ENCODE measurements around the gene TNFSF13. TPM values are rescaled to one million over a fixed set of nuclear protein-coding genes. Genes with fewer than 3 reads are reported as not detected.

The TNFSF13 gene, protein sequence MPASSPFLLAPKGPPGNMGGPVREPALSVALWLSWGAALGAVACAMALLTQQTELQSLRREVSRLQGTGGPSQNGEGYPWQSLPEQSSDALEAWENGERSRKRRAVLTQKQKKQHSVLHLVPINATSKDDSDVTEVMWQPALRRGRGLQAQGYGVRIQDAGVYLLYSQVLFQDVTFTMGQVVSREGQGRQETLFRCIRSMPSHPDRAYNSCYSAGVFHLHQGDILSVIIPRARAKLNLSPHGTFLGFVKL
- total RNA-seq: 1 to 10 TPM; 4.6 to 6.0 TPM

GRCh38 chr17:7558544-7559319 is at the start of gene TNFSF13:
Gene TNFSF13, plus strand, starts transcription at chr17:7558750. Its CDS starts 290 bp downstream, at chr17:7559040.
- H3K9me3 Mint-ChIP-seq: no peaks in the 10 kb centered on the region
- ATAC-seq (no peak), DNase-seq (ENCODE audit: low spot score in 2 of 2) (no peak)
- peak within 1 kb of the TSS; percentile 74 to 75 for H3K27ac Mint-ChIP-seq
- H3K36me3 Mint-ChIP-seq: peaks cover 8% of the 10 kb centered on the region in 2 donors

GRCh38 chr17:7508846-7509245 is 49.7 kb upstream of the TNFSF13 start:
- DNase-seq (ENCODE audit: low spot score in 2 of 2) (no peak), ATAC-seq (no peak)
- Mint-ChIP-seq H3K9me3 (no peaks in the 10 kb centered on the region), H3K36me3 (peaks cover 25 to 31% of the 10 kb centered on the region in 2 donors), H3K27ac (peak overlapping the region in 1 of 2 donors; percentile 79)

- Mint-ChIP-seq H3K36me3 (peaks cover 20 to 24% of the 10 kb centered on the region in 2 donors), H3K27ac (peak overlapping the region in 1 of 2 donors; percentile 36), H3K9me3 (no peaks in the 10 kb centered on the region)
- ATAC-seq (no peak), DNase-seq (ENCODE audit: low spot score in 2 of 2) (no peak)
Observed at GRCh38 chr17:7509937-7510336, 48.6 kb upstream of the TNFSF13 start.

GRCh38 chr17:7511108-7511507 is 47.4 kb upstream of the TNFSF13 start:
- Mint-ChIP-seq H3K36me3 (peaks cover 16 to 20% of the 10 kb centered on the region in 2 donors), H3K9me3 (no peaks in the 10 kb centered on the region), H3K27ac (peak overlapping the region; percentile 3 to 55)
- DNase-seq (ENCODE audit: low spot score in 2 of 2) (no peak), ATAC-seq (peak in 1 of 2 donors; percentile 5)

- ATAC-seq (no peak), DNase-seq (ENCODE audit: low spot score in 2 of 2) (no peak)
- peaks cover 16 to 20% of the 10 kb centered on the region in 2 donors for H3K36me3 Mint-ChIP-seq
- H3K9me3 Mint-ChIP-seq: no peaks in the 10 kb centered on the region
- H3K27ac Mint-ChIP-seq: no peak overlapping the region
Observed at GRCh38 chr17:7512105-7512504, 46.4 kb upstream of the TNFSF13 start.

DNA sequence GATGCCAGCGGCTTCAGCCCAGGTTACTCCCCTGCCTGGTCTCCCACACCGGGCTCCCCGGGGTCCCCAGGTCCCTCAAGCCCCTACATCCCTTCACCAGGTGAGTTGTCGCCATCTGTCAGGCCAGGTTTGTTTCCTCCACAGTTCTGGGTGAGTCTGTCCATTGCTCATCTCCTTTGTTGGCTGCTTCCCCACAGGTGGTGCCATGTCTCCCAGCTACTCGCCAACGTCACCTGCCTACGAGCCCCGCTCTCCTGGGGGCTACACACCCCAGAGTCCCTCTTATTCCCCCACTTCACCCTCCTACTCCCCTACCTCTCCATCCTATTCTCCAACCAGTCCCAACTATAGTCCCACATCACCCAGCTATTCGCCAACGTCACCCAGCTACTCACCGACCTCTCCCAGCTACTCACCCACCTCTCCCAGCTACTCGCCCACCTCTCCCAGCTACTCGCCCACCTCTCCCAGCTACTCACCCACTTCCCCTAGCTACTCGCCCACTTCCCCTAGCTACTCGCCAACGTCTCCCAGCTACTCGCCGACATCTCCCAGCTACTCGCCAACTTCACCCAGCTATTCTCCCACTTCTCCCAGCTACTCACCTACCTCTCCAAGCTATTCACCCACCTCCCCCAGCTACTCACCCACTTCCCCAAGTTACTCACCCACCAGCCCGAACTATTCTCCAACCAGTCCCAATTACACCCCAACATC is 45.6 kb upstream of the TNFSF13 start:
- peak in 1 of 2 donors; percentile 8 for ATAC-seq
- DNase-seq (ENCODE audit: low spot score in 2 of 2): no peak
- peaks cover 16 to 20% of the 10 kb centered on the region in 2 donors for H3K36me3 Mint-ChIP-seq

GRCh38 chr17:7513850-7514419 is 44.6 kb upstream of the TNFSF13 start:
- no peaks in the 10 kb centered on the region for H3K9me3 Mint-ChIP-seq
- no peak for DNase-seq (ENCODE audit: low spot score in 2 of 2)
- peaks cover 12 to 16% of the 10 kb centered on the region in 2 donors for H3K36me3 Mint-ChIP-seq
- H3K27ac Mint-ChIP-seq: no peak overlapping the region
- ATAC-seq: peak in 1 of 2 donors; percentile 17

More for the DNA sequence above, 45.6 kb upstream of the TNFSF13 start:
- Mint-ChIP-seq H3K9me3 (no peaks in the 10 kb centered on the region), H3K27ac (peak overlapping the region in 1 of 2 donors; percentile 76)

DNA sequence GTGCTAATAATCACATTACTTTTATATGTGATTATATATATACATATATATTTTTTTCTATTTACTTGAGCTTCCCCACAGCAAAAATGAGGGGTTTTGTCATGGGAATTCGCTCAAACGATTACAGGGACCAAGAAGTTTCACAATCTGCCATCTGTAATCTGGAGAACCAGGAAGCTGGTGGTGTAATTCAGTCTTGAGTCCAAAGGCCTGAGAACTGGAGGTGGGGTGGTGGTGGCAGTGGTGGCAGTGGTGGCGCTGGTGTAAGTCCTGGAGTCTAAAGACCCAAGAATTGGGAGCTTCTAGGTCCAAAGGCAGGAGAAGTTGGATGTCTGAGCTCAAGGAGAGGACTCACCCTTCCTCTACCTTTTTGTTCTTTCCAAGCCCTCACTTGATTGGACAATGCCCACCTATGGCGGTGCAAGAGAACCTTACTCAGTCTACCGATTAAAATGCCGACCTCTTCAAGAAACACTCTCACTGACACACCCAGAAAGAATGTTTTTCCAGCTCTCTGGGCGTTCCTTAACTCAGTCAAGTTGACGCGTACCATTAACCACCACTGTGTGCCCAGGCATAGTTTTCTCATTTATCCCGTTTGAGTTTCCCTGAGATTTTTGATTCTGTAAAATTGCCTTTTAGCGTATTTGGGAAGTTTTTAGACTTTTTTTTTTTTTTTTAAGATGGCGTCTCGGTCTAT is 42.5 kb upstream of the TNFSF13 start:
- H3K9me3 Mint-ChIP-seq: no peaks in the 10 kb centered on the region

DNA sequence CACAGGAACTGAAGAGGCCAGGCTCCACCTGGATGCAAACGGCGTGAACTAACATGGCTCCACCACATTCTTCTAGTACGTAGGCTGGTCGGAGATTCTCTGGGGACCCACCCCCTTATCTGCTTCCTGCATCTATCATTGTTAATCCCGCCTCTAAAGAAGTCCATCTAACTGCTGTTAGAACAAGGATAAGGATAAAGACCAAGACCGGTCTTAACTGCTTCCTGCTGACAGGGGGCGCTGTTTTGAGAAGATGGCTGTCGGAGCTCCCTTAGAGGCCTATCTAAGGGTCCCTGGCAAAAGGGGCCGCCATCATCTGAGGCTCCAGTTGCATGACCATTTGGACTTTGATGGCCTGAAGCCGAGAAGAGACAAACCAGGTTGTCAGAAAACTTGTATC is 35.5 kb upstream of the TNFSF13 start:
- Mint-ChIP-seq H3K9me3 (no peaks in the 10 kb centered on the region), H3K27ac (peak overlapping the region in 1 of 2 donors; percentile 39), H3K36me3 (peaks cover 0 to 12% of the 10 kb centered on the region in 2 donors)
- peak; percentile 76 for ATAC-seq
- DNase-seq (ENCODE audit: low spot score in 2 of 2): peak in 1 of 2 donors; percentile 58

More for the DNA sequence above, 42.5 kb upstream of the TNFSF13 start:
- no peak for DNase-seq (ENCODE audit: low spot score in 2 of 2)
- ATAC-seq: no peak
- Mint-ChIP-seq H3K36me3 (peaks cover 3 to 6% of the 10 kb centered on the region in 2 donors), H3K27ac (no peak overlapping the region)

GRCh38 chr17:7528842-7529241 is 29.7 kb upstream of the TNFSF13 start:
- Mint-ChIP-seq H3K27ac (no peak overlapping the region), H3K36me3 (peaks cover 4 to 20% of the 10 kb centered on the region in 2 donors), H3K9me3 (peaks cover 0 to 11% of the 10 kb centered on the region in 2 donors)
- ATAC-seq (no peak), DNase-seq (ENCODE audit: low spot score in 2 of 2) (no peak)

DNA sequence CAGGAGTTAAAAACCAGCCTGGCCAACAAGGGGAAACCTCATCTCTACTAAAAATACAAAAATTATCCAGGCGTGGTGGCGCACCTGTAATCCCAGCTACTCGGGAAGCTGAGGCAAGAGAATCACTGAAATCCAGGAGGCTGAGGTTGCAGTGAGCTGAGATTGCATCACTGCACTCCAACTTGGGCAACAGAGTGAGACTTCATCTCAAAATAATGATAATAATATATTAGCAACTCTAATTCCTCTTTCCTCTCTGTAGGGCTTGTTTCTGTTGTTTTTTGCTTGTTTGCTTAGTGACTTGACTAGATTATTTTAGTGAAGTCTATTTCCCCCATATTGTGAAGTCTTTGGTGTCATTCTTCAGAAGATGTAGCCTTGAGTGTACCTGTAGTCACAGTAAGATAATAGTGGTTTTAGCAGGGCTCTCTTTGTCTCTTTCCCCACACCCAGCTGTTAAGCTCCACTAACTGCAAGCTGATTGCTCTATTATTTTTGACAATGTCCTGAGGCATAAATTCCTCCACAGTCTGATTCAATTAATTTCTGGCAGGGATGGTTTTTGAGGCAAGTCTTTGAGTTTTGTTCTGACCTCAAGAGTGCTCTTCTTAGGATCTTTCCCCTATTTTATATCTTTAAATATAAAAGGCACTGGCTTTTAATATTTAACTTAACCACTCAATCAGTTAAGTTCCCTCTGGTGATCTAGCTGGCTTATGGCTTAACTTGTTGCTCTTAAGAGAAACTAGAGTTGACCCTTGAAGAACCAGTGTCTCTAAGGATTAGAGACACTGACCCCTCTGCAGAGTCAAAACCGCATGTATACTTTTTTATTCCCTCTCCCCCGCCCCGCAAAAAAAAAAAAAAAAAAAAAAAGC is 28.3 kb upstream of the TNFSF13 start:
- no peak overlapping the region for H3K27ac Mint-ChIP-seq

GRCh38 chr17:7538050-7538449 is 20.5 kb upstream of the TNFSF13 start:
- no peak for ATAC-seq
- H3K27ac Mint-ChIP-seq: no peak overlapping the region
- H3K9me3 Mint-ChIP-seq: no peaks in the 10 kb centered on the region
- H3K36me3 Mint-ChIP-seq: no peaks in the 10 kb centered on the region
- DNase-seq (ENCODE audit: low spot score in 2 of 2): no peak

More for the DNA sequence above, 28.3 kb upstream of the TNFSF13 start:
- DNase-seq (ENCODE audit: low spot score in 2 of 2) (no peak), ATAC-seq (no peak)
- peaks cover 4 to 20% of the 10 kb centered on the region in 2 donors for H3K36me3 Mint-ChIP-seq
- H3K9me3 Mint-ChIP-seq: peaks cover 0 to 11% of the 10 kb centered on the region in 2 donors

GRCh38 chr17:7538891-7539545 is 19.5 kb upstream of the TNFSF13 start:
- ATAC-seq (no peak), DNase-seq (ENCODE audit: low spot score in 2 of 2) (no peak)
- Mint-ChIP-seq H3K36me3 (no peaks in the 10 kb centered on the region), H3K9me3 (no peaks in the 10 kb centered on the region), H3K27ac (no peak overlapping the region)

DNA sequence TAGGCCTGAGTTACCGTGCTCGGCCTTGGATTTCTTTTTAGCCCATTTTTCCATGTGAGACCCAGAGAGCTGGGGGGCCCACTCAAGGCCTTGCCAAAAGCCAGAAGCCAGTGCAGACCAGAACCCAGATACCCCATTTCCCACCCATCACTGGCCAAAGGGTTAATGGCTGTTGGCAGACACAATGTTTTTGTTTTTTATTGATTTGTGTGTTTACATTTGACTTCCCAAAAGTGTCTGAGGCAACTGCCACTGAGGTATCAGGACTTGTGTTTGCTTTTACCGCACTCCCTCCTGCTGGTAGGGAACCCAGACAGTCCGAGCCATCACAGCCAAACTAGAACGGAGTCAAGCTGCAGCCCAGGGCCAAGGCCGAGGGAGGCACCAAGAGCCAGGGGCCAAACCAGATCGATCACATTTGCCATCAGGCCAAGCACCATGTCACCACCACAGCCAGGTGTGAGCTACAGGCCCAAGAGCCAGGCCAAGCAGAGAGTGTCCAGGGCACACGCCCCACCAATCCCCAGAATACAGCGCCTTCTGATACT is 17.4 kb upstream of the TNFSF13 start:
- H3K36me3 Mint-ChIP-seq: no peaks in the 10 kb centered on the region
- H3K9me3 Mint-ChIP-seq: no peaks in the 10 kb centered on the region
- no peak for ATAC-seq
- DNase-seq (ENCODE audit: low spot score in 2 of 2): no peak
- H3K27ac Mint-ChIP-seq: no peak overlapping the region
